ENCODE results near the gene ZBTB17. TPM values are rescaled to one million over a fixed set of nuclear protein-coding genes. Genes with fewer than 3 reads are reported as not detected.

Gene ZBTB17
- total RNA-seq, 2 donors from 2014 or later, result 44.7 to 54.9 TPM

GRCh38 chr1:15959424-15959823 is 16.5 kb downstream of the ZBTB17 start:
- Mint-ChIP-seq H3K9me3 (no peaks in the 10 kb centered on the region), H3K36me3 (peaks cover 8 to 20% of the 10 kb centered on the region in 2 donors), H3K27ac (peak overlapping the region; percentile 46 to 81)
- no peak for DNase-seq (ENCODE audit: low spot score in 2 of 2)
- peak in 1 of 2 donors; percentile 5 for ATAC-seq

- Mint-ChIP-seq H3K9me3 (no peaks in the 10 kb centered on the region), H3K36me3 (peaks cover 8 to 23% of the 10 kb centered on the region in 2 donors), H3K27ac (peak overlapping the region; percentile 46 to 81)
- DNase-seq (ENCODE audit: low spot score in 2 of 2) (no peak), ATAC-seq (no peak)
These were observed 17.1 kb downstream of the ZBTB17 start for GRCh38 chr1:15958793-15959192.

- no peak for ATAC-seq
- Mint-ChIP-seq H3K36me3 (peaks cover 8 to 28% of the 10 kb centered on the region in 2 donors), H3K9me3 (no peaks in the 10 kb centered on the region), H3K27ac (peak overlapping the region; percentile 46 to 61)
- DNase-seq (ENCODE audit: low spot score in 2 of 2), result no peak
These were observed 17.8 kb downstream of the ZBTB17 start for GRCh38 chr1:15958111-15958510.

- peak overlapping the region; percentile 46 to 85 for H3K27ac Mint-ChIP-seq
- H3K36me3 Mint-ChIP-seq, result peaks cover 8 to 28% of the 10 kb centered on the region in 2 donors
- DNase-seq (ENCODE audit: low spot score in 2 of 2), result no peak
- H3K9me3 Mint-ChIP-seq, result no peaks in the 10 kb centered on the region
- no peak for ATAC-seq
These were observed 18.4 kb downstream of the ZBTB17 start for GRCh38 chr1:15957221-15958095.

- Mint-ChIP-seq H3K36me3 (peaks cover 4 to 28% of the 10 kb centered on the region in 2 donors), H3K9me3 (no peaks in the 10 kb centered on the region), H3K27ac (peak overlapping the region; percentile 73 to 81)
- ATAC-seq (peak; percentile 36 to 53), DNase-seq (ENCODE audit: low spot score in 2 of 2) (no peak)
These were observed 19.8 kb downstream of the ZBTB17 start for GRCh38 chr1:15956150-15956549.

- Mint-ChIP-seq H3K36me3 (peaks cover 4 to 28% of the 10 kb centered on the region in 2 donors), H3K27ac (peak overlapping the region; percentile 73 to 81), H3K9me3 (no peaks in the 10 kb centered on the region)
- ATAC-seq (no peak), DNase-seq (ENCODE audit: low spot score in 2 of 2) (no peak)
These were observed 20.3 kb downstream of the ZBTB17 start for GRCh38 chr1:15955552-15955951.

- ATAC-seq, result no peak
- no peak for DNase-seq (ENCODE audit: low spot score in 2 of 2)
- no peaks in the 10 kb centered on the region for H3K9me3 Mint-ChIP-seq
- H3K27ac Mint-ChIP-seq, result no peak overlapping the region
- H3K36me3 Mint-ChIP-seq, result peaks cover 4 to 28% of the 10 kb centered on the region in 2 donors
These were observed 21.6 kb downstream of the ZBTB17 start for GRCh38 chr1:15954316-15954715.

GRCh38 chr1:15953791-15954241 is 22.1 kb downstream of the ZBTB17 start:
- no peaks in the 10 kb centered on the region for H3K9me3 Mint-ChIP-seq
- peaks cover 4 to 28% of the 10 kb centered on the region in 2 donors for H3K36me3 Mint-ChIP-seq
- peak overlapping the region in 1 of 2 donors; percentile 79 for H3K27ac Mint-ChIP-seq

GRCh38 chr1:15953294-15953771 is 22.6 kb downstream of the ZBTB17 start:
- ATAC-seq (no peak), DNase-seq (ENCODE audit: low spot score in 2 of 2) (no peak)
- H3K36me3 Mint-ChIP-seq, result peaks cover 4 to 28% of the 10 kb centered on the region in 2 donors
- H3K27ac Mint-ChIP-seq, result peak overlapping the region; percentile 79 to 89
- no peaks in the 10 kb centered on the region for H3K9me3 Mint-ChIP-seq

More at GRCh38 chr1:15953791-15954241, 22.1 kb downstream of the ZBTB17 start:
- DNase-seq (ENCODE audit: low spot score in 2 of 2) (no peak), ATAC-seq (no peak)

GRCh38 chr1:15952317-15953258 is 23.3 kb downstream of the ZBTB17 start:
- peak; percentile 63 to 77 for ATAC-seq
- Mint-ChIP-seq H3K36me3 (peaks cover 11 to 34% of the 10 kb centered on the region in 2 donors), H3K9me3 (no peaks in the 10 kb centered on the region), H3K27ac (peak overlapping the region; percentile 89 to 99)
- DNase-seq (ENCODE audit: low spot score in 2 of 2), result peak in 1 of 2 donors; percentile 83

- ATAC-seq (peak in 1 of 2 donors; percentile 8), DNase-seq (ENCODE audit: low spot score in 2 of 2) (no peak)
- Mint-ChIP-seq H3K36me3 (peaks cover 10 to 36% of the 10 kb centered on the region in 2 donors), H3K9me3 (no peaks in the 10 kb centered on the region), H3K27ac (peak overlapping the region; percentile 89 to 99)
These were observed 24.4 kb downstream of the ZBTB17 start for GRCh38 chr1:15951341-15952153.

GRCh38 chr1:15950763-15951295 is 25.1 kb downstream of the ZBTB17 start:
- Mint-ChIP-seq H3K27ac (peak overlapping the region; percentile 89 to 99), H3K36me3 (peaks cover 7 to 30% of the 10 kb centered on the region in 2 donors), H3K9me3 (no peaks in the 10 kb centered on the region)
- peak; percentile 11 to 47 for ATAC-seq
- peak; percentile 73 to 74 for DNase-seq (ENCODE audit: low spot score in 2 of 2)

GRCh38 chr1:15950302-15950701 is 25.6 kb downstream of the ZBTB17 start:
- ATAC-seq, result peak; percentile 19 to 25
- Mint-ChIP-seq H3K9me3 (no peaks in the 10 kb centered on the region), H3K36me3 (peaks cover 7 to 26% of the 10 kb centered on the region in 2 donors), H3K27ac (peak overlapping the region; percentile 89 to 99)
- DNase-seq (ENCODE audit: low spot score in 2 of 2), result no peak

GRCh38 chr1:15949453-15950245 is 26.3 kb downstream of the ZBTB17 start:
- Mint-ChIP-seq H3K36me3 (peaks cover 7 to 21% of the 10 kb centered on the region in 2 donors), H3K27ac (peak overlapping the region; percentile 89 to 99), H3K9me3 (no peaks in the 10 kb centered on the region)
- DNase-seq (ENCODE audit: low spot score in 2 of 2) (peak; percentile 57 to 86), ATAC-seq (peak; percentile 68 to 73)

Measured in activated naive CD4-positive, alpha-beta T cell treated with anti-CD3 and anti-CD28 coated beads, Interleukin-2, amount 50 U/mL, for 72 hours (primary cell).